Spleen (tissue), 11 donors: ENCODE measurements around the gene HOMER3. TPM values are rescaled to one million over a fixed set of nuclear protein-coding genes. Genes with fewer than 3 reads are reported as not detected.

Experiments
- DNase-seq: peaks from one replicate; pipeline ENCODE4 v3.0.0-alpha.2; 2020
- H3K27ac ChIP-seq, 8 donors: fragments of 200-600 bp; sonication (generic) in 7 of 8; 1 replicate in 4 of 8; 2 replicates in 4 of 8; pipeline versions ENCODE4 v1.5.0 to v1.8.0; 2016 to 2021; ENCODE audit warnings: inconsistent platforms in 4 of 8, mild to moderate bottlenecking in 4 of 8, moderate library complexity in 1 of 8
- H3K27me3 ChIP-seq, 7 donors: fragments of 200-600 bp; sonication (generic) in 6 of 7; replicated peaks in 1 of 7; 1 replicate in 4 of 7; 2 replicates in 3 of 7; pipeline versions ENCODE4 v1.5.0 to v1.8.0; 2016 to 2021; ENCODE audit warnings: inconsistent platforms in 3 of 7, mild to moderate bottlenecking in 1 of 7
- H3K36me3 ChIP-seq, 6 donors: fragments of 200-600 bp; sonication (generic) in 5 of 6; 1 replicate in 4 of 6; 2 replicates in 2 of 6; pipeline versions ENCODE4 v1.5.0 to v1.8.0; 2016 to 2021; ENCODE audit warnings: inconsistent platforms in 2 of 6
- H3K4me1 ChIP-seq, 6 donors: fragments of 200-600 bp; sonication (generic) in 5 of 6; 1 replicate in 3 of 6; 2 replicates in 3 of 6; pipeline versions ENCODE4 v1.5.0 to v1.8.0; 2016 to 2021; ENCODE audit warnings: inconsistent platforms in 3 of 6
- H3K4me3 ChIP-seq, 8 donors: fragments of 200-600 bp; sonication (generic) in 7 of 8; 1 replicate in 4 of 8; 2 replicates in 4 of 8; pipeline versions ENCODE4 v1.5.0 to v1.8.0; 2016 to 2021; ENCODE audit warnings: inconsistent platforms in 4 of 8, mild to moderate bottlenecking in 4 of 8, moderate library complexity in 2 of 8
- H3K9me3 ChIP-seq, 8 donors: fragments of 200-600 bp; sonication (generic) in 7 of 8; 1 replicate in 4 of 8; 2 replicates in 4 of 8; pipeline versions ENCODE4 v1.5.0 to v1.8.0; 2016 to 2021; ENCODE audit warnings: inconsistent platforms in 4 of 8
- CTCF ChIP-seq, 11 experiments: fragments of 200-600 bp in 7 of 11; fragments of 450-650 bp in 4 of 11; sonication (generic) in 4 of 11; IDR thresholded peaks in 8 of 11; conservative IDR thresholded peaks in 3 of 11; 1 replicate in 7 of 11; 2 replicates in 4 of 11; pipeline versions ENCODE4 v1.4.0 to v1.8.0; 2016 to 2021; ENCODE audit warnings: antibody characterized with exemption in 11 of 11, inconsistent platforms in 4 of 11, mild to moderate bottlenecking in 1 of 11
- POLR2A ChIP-seq, 3 donors: fragments of 450-650 bp; IDR thresholded peaks; one replicate each; pipeline ENCODE4 v1.5.1; 2017; ENCODE audit warnings: antibody characterized with exemption in 3 of 3, mild to moderate bottlenecking in 1 of 3
- POLR2AphosphoS5 ChIP-seq, 3 donors: sonication (generic); formaldehyde crosslinking; IDR thresholded peaks; one replicate each; pipeline ENCODE4 v1.5.1; 2017; ENCODE audit warnings: antibody characterized with exemption in 3 of 3
- WGBS, 5 donors: extraction: QIAGEN DNeasy Blood & Tissue Kit in 3 of 5; methylation state at CpG; one replicate each; pipeline versions ENCODE4 v1.1.5 to v1.1.7; 2013 to 2018; 5-methylcytosine and 5-hydroxymethylcytosine counted together
- intact Hi-C: fragments of 100-400 bp; cut with DNase I; formaldehyde crosslinking; loops from one replicate; pipeline ENCODE4 v1.15.0; 2023; ENCODE audit warnings: low total_unique reads
- polyA plus RNA-seq, 3 donors: library from polyadenylated mRNA; stranded (reverse); fragments of 200-250 nt; gene quantifications; one replicate each; pipeline ENCODE4 v1.2.1, GENCODE V29; 2013
- total RNA-seq, 7 donors: library from RNA; depleted of rRNA in 3 of 7; stranded (reverse); fragments of >200 nt in 3 of 7; fragmentation: NEBNext Ultra II Directional in 4 of 7; extraction: Animal tissue kit (Norgen Biotek cat#: 25700) in 4 of 7; gene quantifications; one replicate each; pipeline versions ENCODE4 v1.1.0 to v1.2.1, GENCODE V29; 2016 to 2021
- donor health status: healthy with polysubstance abuse.
- donor health status: DM: no; HTN: no; CAD: no; lungs with moderate emphysema.
- donor health status: DM: no; HTN: no; CAD: no.
- donor health status: Bipolar disorder and iron deficiency.
- donor health status: healthy.
- donor health status: DM: no; HTN: no; CAD: no.
- donor health status: DM: yes; HTN: yes; CAD: no.

Gene HOMER3
- total and polyA plus RNA-seq, 10 donors = 22.4 to 279 (median 86.5) TPM

GRCh38 chr19:18949858-18950257 is 8.8 kb upstream of the HOMER3 start:
- WGBS, 5 donors = 86 to 95% (median 93%) methylated on average over 3 of the region's 3 CpGs
- Histone ChIP-seq H3K4me1 (peaks cover 3 to 54% (median 22%) of the 10 kb centered on the region in 6 donors), H3K4me3 (no peak overlapping the region), H3K9me3 (no peaks in the 10 kb centered on the region), H3K27me3 (no peaks in the 10 kb centered on the region), H3K36me3 (no peaks in the 10 kb centered on the region), H3K27ac (peak overlapping the region in 7 of 8 donors; percentile 8 to 71 (median 48))
- TF ChIP-seq CTCF (IDR thresholded peaks at IDR 0.05 in 8 of 11, conservative IDR thresholded peaks at IDR 0.05 in 3 of 11) (no peak), POLR2AphosphoS5 (IDR thresholded peaks at IDR 0.05) (no peak), POLR2A (IDR thresholded peaks at IDR 0.05) (no peak)
- intact Hi-C loops = no loop called here
- DNase-seq = no peak

- H3K27ac ChIP-seq = peak overlapping the region in 6 of 8 donors; percentile 8 to 71 (median 59)
- no peak overlapping the region for H3K4me3 ChIP-seq
- no peaks in the 10 kb centered on the region for H3K27me3 ChIP-seq
- intact Hi-C loops = no loop called here
- no peaks in the 10 kb centered on the region for H3K36me3 ChIP-seq
- DNase-seq = no peak
- H3K4me1 ChIP-seq = peaks cover 3 to 63% (median 26%) of the 10 kb centered on the region in 6 donors
- TF ChIP-seq POLR2A (IDR thresholded peaks at IDR 0.05) = no peak
- TF ChIP-seq POLR2AphosphoS5 (IDR thresholded peaks at IDR 0.05) = no peak
- TF ChIP-seq CTCF (IDR thresholded peaks at IDR 0.05 in 8 of 11, conservative IDR thresholded peaks at IDR 0.05 in 3 of 11) = no peak
- 82 to 96% (median 84%) methylated on average over 4 to 5 of the region's 5 CpGs for WGBS, 5 donors
- H3K9me3 ChIP-seq = no peaks in the 10 kb centered on the region
Measured at GRCh38 chr19:18948976-18949356, 7.9 kb upstream of the HOMER3 start.

- H3K4me3 ChIP-seq = no peak overlapping the region
- no peaks in the 10 kb centered on the region for H3K27me3 ChIP-seq
- DNase-seq = no peak
- 69 to 81% (median 77%) methylated on average over 15 of the region's 15 CpGs for WGBS, 5 donors
- H3K27ac ChIP-seq = peak overlapping the region in 3 of 8 donors; percentile 8 to 71 (median 68)
- H3K9me3 ChIP-seq = no peaks in the 10 kb centered on the region
- peaks cover 3 to 66% (median 27%) of the 10 kb centered on the region in 6 donors for H3K4me1 ChIP-seq
- H3K36me3 ChIP-seq = no peaks in the 10 kb centered on the region
- TF ChIP-seq POLR2A (IDR thresholded peaks at IDR 0.05) = no peak
- TF ChIP-seq POLR2AphosphoS5 (IDR thresholded peaks at IDR 0.05) = no peak
- no peak for TF ChIP-seq CTCF (IDR thresholded peaks at IDR 0.05 in 8 of 11, conservative IDR thresholded peaks at IDR 0.05 in 3 of 11)
- intact Hi-C loops = no loop called here
Measured at GRCh38 chr19:18948075-18948975, 7.3 kb upstream of the HOMER3 start.

GRCh38 chr19:18946918-18947317 is 5.9 kb upstream of the HOMER3 start:
- Histone ChIP-seq H3K4me3 (no peak overlapping the region), H3K4me1 (peaks cover 3 to 59% (median 27%) of the 10 kb centered on the region in 6 donors), H3K27me3 (peaks cover 0 to 3% (median 0%) of the 10 kb centered on the region in 7 donors), H3K9me3 (no peaks in the 10 kb centered on the region), H3K27ac (peak overlapping the region in 4 of 8 donors; percentile 23 to 68 (median 50)), H3K36me3 (no peaks in the 10 kb centered on the region)
- TF ChIP-seq POLR2AphosphoS5 (IDR thresholded peaks at IDR 0.05) = peak in 1 of 3 donors; percentile 16
- TF ChIP-seq CTCF (IDR thresholded peaks at IDR 0.05 in 8 of 11, conservative IDR thresholded peaks at IDR 0.05 in 3 of 11) = no peak
- no peak for TF ChIP-seq POLR2A (IDR thresholded peaks at IDR 0.05)
- 56 to 73% (median 67%) methylated on average over 14 of the region's 14 CpGs for WGBS, 5 donors
- DNase-seq = no peak
- intact Hi-C loops = no loop called here
